Dermis microvascular lymphatic vessel endothelial cell (primary cell): ENCODE data around the gene OR51V1. TPM values are rescaled to one million over a fixed set of nuclear protein-coding genes. Genes with fewer than 3 reads are reported as not detected.
"Not testable (repeated sequence)": the region's sequence is repeated elsewhere in the genome, so short reads cannot be mapped to it uniquely, and the experiment has no call there.

Experiments
- DNase-seq, 2 donors: peaks; one replicate each; pipeline versions ENCODE4 v3.0.0 to v3.0.0-alpha.2; 2010; ENCODE audit warnings: low read depth in 2 of 2
- total RNA-seq: library from RNA; depleted of rRNA; stranded (reverse); fragments of >200 nt; gene quantifications from 2 replicates; pipeline ENCODE4 v1.2.1, GENCODE V29; 2014

OR51V1 gene
- total RNA-seq, 1 donor from 2014 or later, result not detected

DNA sequence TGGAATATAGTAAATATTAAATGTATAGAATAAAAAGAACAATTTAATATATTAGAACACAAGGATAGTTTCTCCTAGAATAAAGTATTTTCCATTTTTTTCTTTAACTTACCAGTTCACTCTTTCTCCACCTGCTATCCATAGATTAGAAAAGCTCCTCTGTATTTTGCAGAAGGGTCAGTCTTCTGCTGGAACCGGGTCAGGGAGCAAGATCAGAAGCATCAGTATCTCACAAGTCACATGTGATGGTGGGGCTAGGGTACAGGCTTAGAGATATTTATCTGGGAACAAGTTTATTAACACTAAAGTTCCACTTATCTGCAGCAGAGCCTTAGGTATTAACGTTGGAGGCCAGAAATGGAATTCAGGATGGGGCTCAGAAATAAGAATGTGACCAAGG is 28.6 kb downstream of the OR51V1 start:
- no peak for DNase-seq

DNA sequence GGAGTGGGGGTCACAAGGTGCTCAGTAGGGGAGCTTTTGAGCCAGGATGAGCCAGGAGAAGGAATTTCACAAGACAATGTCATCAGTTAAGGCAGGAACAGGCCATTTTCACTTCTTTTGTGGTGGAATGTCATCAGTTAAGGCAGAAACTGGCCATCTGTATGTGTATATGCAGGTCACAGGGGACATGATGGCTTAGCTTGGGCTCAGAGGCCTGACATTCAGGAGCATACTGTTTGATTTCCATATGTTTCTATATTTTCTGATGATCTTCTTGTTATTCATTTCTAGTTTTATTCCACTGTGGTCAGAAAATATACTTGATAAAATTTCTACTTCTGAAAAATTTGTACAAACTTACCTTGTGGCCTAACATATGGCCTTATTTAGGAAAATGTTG is 34.6 kb downstream of the OR51V1 start:
- DNase-seq, result not testable (repeated sequence)

DNA sequence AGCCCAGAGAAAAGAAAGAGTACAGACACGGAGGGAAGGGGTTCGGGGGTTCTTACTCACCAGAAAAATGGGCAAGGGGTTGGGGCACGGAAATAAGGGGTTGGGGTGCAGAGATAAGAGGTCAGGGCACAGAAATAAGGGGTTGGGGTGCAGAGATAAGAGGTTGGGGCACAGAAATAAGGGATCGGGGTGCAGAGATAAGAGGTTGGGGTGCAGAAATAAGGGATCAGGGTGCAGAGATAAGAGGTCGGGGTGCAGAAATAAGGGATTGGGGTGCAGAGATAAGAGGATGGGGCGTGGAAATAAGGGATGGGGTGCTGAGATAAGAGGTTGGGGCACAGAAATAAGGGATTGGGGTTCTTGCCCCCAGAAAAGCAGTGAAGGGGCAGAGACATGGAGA is 35.7 kb downstream of the OR51V1 start:
- DNase-seq, result not testable (repeated sequence)

DNA sequence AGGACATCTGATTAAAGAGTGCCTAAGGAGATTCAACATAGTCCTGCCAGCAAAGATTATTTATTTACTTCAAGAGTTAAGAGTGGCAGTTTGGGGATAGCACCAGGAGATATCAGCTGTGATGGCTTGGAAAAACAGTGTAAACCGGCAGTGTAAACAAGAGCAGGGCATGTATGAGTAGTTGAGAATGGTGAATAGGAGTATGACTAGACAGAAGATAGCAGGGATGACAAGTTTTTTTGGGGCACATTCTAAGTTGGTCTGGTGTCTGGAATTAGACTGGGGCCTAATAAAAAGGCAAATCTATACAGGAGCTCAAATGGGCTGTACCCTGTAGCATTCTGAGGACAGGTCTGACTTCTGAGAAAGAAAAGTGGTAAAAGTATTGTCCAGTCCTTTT is 39.4 kb downstream of the OR51V1 start:
- not testable (repeated sequence) for DNase-seq

DNA sequence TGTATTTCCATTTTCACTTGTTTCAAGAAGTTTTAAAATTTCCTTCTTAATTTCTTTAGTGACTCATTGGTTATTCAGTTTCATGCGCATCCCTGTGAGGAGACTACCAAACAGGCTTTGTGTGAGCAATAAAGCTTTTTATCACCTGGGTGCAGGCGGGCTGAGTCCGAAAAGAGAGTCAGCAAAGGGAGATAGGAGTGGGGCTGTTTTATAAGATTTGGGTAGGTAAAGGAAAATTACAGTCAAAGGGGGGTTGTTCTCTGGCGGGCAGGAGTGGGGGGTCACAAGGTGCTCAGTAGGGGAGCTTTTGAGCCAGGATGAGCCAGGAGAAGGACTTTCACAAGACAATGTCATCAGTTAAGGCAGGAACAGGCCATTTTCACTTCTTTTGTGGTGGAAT is 40.3 kb downstream of the OR51V1 start:
- DNase-seq, result not testable (repeated sequence)

DNA sequence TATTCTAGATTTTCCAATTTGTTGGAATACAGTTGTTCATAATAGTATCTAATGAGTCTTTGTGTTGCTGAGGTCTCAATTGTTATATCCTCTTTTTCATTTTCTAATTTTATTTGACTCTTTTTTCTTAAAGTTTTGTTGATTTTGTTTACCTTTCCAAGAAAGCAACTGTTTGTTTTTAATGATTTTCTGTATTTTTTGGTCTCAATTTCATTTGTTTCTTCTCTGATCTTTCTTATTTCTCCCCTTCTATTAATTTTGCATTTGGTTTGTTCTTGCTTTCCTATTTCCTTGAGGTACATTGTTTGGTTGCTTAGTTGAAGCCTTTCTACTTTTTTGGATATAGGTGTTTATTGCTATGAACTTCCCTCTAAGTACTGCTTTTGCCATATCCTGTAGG is 40.7 kb downstream of the OR51V1 start:
- no peak for DNase-seq

DNA sequence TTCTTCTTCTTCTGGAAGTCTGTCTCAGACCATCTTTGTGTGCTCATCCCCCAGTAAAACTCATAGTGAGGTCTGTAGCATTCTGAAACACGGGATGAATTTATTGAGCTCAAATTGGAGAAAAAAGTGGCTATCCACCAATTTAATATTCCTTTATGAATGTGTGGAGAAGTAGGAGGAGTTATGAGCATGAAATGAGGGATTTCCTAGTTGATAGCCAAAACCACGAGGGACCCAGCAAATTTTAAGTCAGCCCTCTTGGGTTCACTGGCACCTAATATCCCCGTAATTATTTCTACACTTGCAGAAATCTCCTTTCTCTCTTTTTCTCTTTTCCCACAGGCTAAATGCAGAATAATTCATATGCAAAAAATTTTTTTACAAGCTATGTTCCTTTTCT is 45.8 kb downstream of the OR51V1 start, which contains the start of gene OR52A1:
Gene OR52A1 (minus strand): TSS at position 101 of the 400 bp plus-strand sequence. CDS start 2,388 bp downstream, outside the sequence.
- no peak for DNase-seq

DNA sequence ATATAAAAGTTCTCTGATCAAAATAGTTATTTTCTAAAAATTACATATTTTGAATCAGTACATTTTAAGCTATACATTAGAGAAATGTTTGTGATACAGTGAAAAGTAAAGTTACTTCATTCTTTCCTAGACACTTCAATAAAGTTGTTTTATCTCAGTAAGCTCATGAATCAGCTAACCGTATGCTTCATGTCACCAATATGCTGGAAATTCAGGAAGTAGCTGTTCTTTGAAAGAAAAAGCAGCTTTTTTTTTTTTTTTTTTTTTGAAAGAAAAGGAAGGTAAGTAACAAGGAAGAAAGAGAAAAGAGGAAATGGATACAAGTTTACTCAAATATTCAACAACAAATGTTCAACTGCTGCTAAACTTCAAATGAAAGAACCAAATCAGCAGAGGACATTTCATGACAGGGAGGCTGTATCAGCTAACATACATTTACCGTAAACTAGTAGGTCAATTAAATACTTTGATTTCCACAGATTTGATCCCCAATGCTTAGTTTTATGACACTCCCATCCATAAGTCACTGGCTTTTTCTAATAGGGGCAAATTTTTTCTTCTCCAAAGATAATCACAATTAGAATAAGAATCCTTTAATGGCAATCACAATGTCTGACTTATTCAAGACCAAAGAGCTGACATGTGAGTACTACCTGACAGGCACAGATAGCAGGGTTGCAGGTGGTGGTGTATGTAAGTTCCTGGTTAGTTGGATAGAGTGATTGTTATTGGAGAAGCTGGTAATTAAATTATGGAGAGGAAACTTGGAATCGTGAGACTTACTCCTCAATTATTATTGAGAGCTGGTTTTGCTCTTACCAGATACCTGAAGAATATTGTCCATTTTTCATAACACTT is 46.7 kb downstream of the OR51V1 start:
- DNase-seq, result no peak

DNA sequence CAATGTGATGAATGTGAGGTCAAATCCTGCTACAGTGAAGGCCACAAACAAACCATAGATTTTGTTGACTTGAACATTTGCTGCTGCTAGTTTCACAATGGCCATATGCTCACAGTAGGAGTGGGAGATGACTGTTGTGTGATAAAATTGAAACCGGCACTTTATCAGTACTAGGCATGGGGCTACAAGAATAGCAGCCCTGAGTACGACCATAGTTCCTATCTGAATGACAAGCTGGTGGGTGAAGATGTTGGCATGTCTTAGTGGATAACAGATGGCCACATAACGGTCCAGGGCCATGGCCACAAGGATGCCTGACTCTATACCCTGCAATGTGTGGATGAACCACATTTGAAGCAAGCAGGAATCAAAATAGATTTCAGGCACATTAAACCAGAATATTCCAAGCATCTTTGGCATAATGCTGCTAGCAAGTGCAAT is 48.7 kb downstream of the OR51V1 start:
- no peak for DNase-seq

Other genes with a start within 250 kb of the OR51V1 start
- gene OR51A2, start 245.0 kb downstream of the OR51V1 start, total RNA-seq, result not detected in 2 replicates
- not detected in 2 replicates for gene OR51L1, start 205.8 kb downstream of the OR51V1 start, total RNA-seq
- not detected in 2 replicates for gene OR52J3, start 154.2 kb downstream of the OR51V1 start, total RNA-seq
- not detected in 2 replicates for gene OR52E2, start 141.1 kb downstream of the OR51V1 start, total RNA-seq
- gene OR52E1, start 131.1 kb downstream of the OR51V1 start, total RNA-seq, result not detected in 2 replicates
- gene OR52A5, start 62.3 kb downstream of the OR51V1 start, total RNA-seq, result not detected in 2 replicates
- gene OR52A1, start 45.9 kb downstream of the OR51V1 start, total RNA-seq, result not detected in 2 replicates
- gene HBB, start 26.4 kb upstream of the OR51V1 start, total RNA-seq, result not detected in 2 replicates
- gene HBD, start 33.8 kb upstream of the OR51V1 start, total RNA-seq, result not detected in 2 replicates
- gene HBG1, start 49.2 kb upstream of the OR51V1 start, total RNA-seq, result not detected in 2 replicates
- gene HBG2, start 54.1 kb upstream of the OR51V1 start, total RNA-seq, result not detected in 2 replicates
- not detected in 2 replicates for gene HBE1, start 69.3 kb upstream of the OR51V1 start, total RNA-seq
- not detected in 2 replicates for gene OR51B4, start 101.3 kb upstream of the OR51V1 start, total RNA-seq
- not detected in 2 replicates for gene OR51B2, start 123.6 kb upstream of the OR51V1 start, total RNA-seq
- not detected in 2 replicates for gene OR51B5, start 142.8 kb upstream of the OR51V1 start, total RNA-seq
- gene OR51B6, start 150.8 kb upstream of the OR51V1 start, total RNA-seq, result not detected in 2 replicates
- not detected in 2 replicates for gene OR51M1, start 183.1 kb upstream of the OR51V1 start, total RNA-seq
- gene OR51Q1, start 221.4 kb upstream of the OR51V1 start, total RNA-seq, result not detected in 2 replicates
- gene OR51I1, start 240.8 kb upstream of the OR51V1 start, total RNA-seq, result 0.13 TPM in 1 of 2 replicates, not detected in the other
- not detected in 2 replicates for gene OR51I2, start 248.6 kb upstream of the OR51V1 start, total RNA-seq